HEK293 (cell line): ENCODE measurements around the gene BAIAP3.

Source experiments
- CTCF ChIA-PET: fragments of 350-600 bp; formaldehyde crosslinking; extraction: SDS; loops from one replicate; lab custom pipeline; 2021; ENCODE audit warnings: antibody characterized with exemption; lab: Yijun Ruan, JAX
- POLR2A ChIA-PET: fragments of 300-600 bp; formaldehyde crosslinking; extraction: SDS; loops from one replicate; lab custom pipeline; 2020; ENCODE audit warnings: antibody characterized with exemption, inconsistent platforms; lab: Yijun Ruan, JAX
- H3K27ac ChIP-seq: fragments of 200-500 bp; sonication (Bioruptor generic); 2 replicates; pipeline ENCODE4 v1.5.1; 2014; ENCODE audit warnings: low read depth, low read length, control low read depth, inconsistent platforms; ENCODE audit errors: extremely low read depth
- H3K36me3 ChIP-seq, 2 experiments: fragments of 200-500 bp in 1 of 2; sonication (Bioruptor generic) in 1 of 2; 1 replicate in 1 of 2; 2 replicates in 1 of 2; pipeline ENCODE4 v1.5.1; 2014 to 2017; ENCODE audit warnings: inconsistent platforms in 2 of 2, low read length in 2 of 2; ENCODE audit not compliant: control insufficient read depth in 2 of 2, insufficient read depth in 1 of 2
- H3K4me1 ChIP-seq: fragments of 200-500 bp; sonication (Bioruptor generic); 2 replicates; pipeline ENCODE4 v1.5.1; 2014; ENCODE audit warnings: mild to moderate bottlenecking, low read length, inconsistent platforms; ENCODE audit not compliant: control insufficient read depth, insufficient read depth
- H3K4me3 ChIP-seq: 2 replicates; pipeline ENCODE4 v1.5.1; 2011; ENCODE audit warnings: low read depth, mild to moderate bottlenecking, control low read depth, low read length, moderate library complexity
- H3K9me3 ChIP-seq: fragments of 200-500 bp; sonication (Bioruptor generic); 2 replicates; pipeline ENCODE4 v1.5.1; 2014; ENCODE audit warnings: low read depth, low read length, inconsistent platforms; ENCODE audit not compliant: control insufficient read depth, insufficient read depth
- KLF16 ChIP-seq: fragments of 450-650 bp; formaldehyde crosslinking; IDR thresholded peaks from 2 replicates; pipeline ENCODE4 v1.5.1; 2017; ENCODE audit warnings: missing biosample characterization, missing genetic modification characterization
- SCRT2 ChIP-seq: fragments of 450-650 bp; formaldehyde crosslinking; IDR thresholded peaks from 2 replicates; pipeline ENCODE4 v1.5.1; 2016; ENCODE audit warnings: missing biosample characterization, missing genetic modification characterization
- ZBTB11 ChIP-seq: fragments of 450-650 bp; formaldehyde crosslinking; conservative IDR thresholded peaks from 2 replicates; pipeline ENCODE4 v1.5.1; 2016; ENCODE audit warnings: low read depth, missing biosample characterization, missing genetic modification characterization
- ZFP41 ChIP-seq: fragments of 450-650 bp; formaldehyde crosslinking; IDR thresholded peaks from 2 replicates; pipeline ENCODE4 v1.5.1; 2016; ENCODE audit warnings: missing biosample characterization, missing genetic modification characterization, borderline replicate concordance
- ZNF132 ChIP-seq: fragments of 450-650 bp; formaldehyde crosslinking; IDR thresholded peaks from 2 replicates; pipeline ENCODE4 v1.5.1; 2017; ENCODE audit warnings: missing biosample characterization, missing genetic modification characterization, borderline replicate concordance
- ZNF600 ChIP-seq: fragments of 450-650 bp; formaldehyde crosslinking; IDR thresholded peaks from 2 replicates; pipeline ENCODE4 v1.5.1; 2016; ENCODE audit warnings: missing biosample characterization, missing genetic modification characterization
- ZNF645 ChIP-seq: fragments of 450-650 bp; formaldehyde crosslinking; IDR thresholded peaks from 2 replicates; pipeline ENCODE4; 2016; ENCODE audit warnings: missing biosample characterization, missing genetic modification characterization
- ZNF785 ChIP-seq: fragments of 450-650 bp; formaldehyde crosslinking; IDR thresholded peaks from 2 replicates; pipeline ENCODE4 v1.5.1; 2016; ENCODE audit warnings: missing biosample characterization, missing genetic modification characterization
- TF ChIP-seq, protein P1 (sequence below): fragments of 450-650 bp; formaldehyde crosslinking; IDR thresholded peaks from 2 replicates; pipeline ENCODE4 v1.5.1; 2016; ENCODE audit warnings: missing biosample characterization, missing genetic modification characterization
- TF ChIP-seq, protein P2 (sequence below): fragments of 450-650 bp; formaldehyde crosslinking; IDR thresholded peaks from 2 replicates; pipeline ENCODE4 v1.5.1; 2016; ENCODE audit warnings: missing biosample characterization, missing genetic modification characterization
- TF ChIP-seq, protein P3 (sequence below): fragments of 450-650 bp; formaldehyde crosslinking; IDR thresholded peaks from 2 replicates; pipeline ENCODE4 v1.5.1; 2016; ENCODE audit warnings: missing biosample characterization, missing genetic modification characterization

BAIAP3 gene

GRCh38 chr16:1340730-1341494, 7.5 kb downstream of the BAIAP3 start:
- Histone ChIP-seq H3K4me1 (peaks cover 4% of the 10 kb centered on the region; the same call in 1 of the 2 replicates), H3K9me3 (no peaks in the 10 kb centered on the region), H3K27ac (no peak overlapping the region), H3K36me3 (no peaks in the 10 kb centered on the region), H3K4me3 (no peak overlapping the region)
- TF ChIP-seq, protein P1, sequence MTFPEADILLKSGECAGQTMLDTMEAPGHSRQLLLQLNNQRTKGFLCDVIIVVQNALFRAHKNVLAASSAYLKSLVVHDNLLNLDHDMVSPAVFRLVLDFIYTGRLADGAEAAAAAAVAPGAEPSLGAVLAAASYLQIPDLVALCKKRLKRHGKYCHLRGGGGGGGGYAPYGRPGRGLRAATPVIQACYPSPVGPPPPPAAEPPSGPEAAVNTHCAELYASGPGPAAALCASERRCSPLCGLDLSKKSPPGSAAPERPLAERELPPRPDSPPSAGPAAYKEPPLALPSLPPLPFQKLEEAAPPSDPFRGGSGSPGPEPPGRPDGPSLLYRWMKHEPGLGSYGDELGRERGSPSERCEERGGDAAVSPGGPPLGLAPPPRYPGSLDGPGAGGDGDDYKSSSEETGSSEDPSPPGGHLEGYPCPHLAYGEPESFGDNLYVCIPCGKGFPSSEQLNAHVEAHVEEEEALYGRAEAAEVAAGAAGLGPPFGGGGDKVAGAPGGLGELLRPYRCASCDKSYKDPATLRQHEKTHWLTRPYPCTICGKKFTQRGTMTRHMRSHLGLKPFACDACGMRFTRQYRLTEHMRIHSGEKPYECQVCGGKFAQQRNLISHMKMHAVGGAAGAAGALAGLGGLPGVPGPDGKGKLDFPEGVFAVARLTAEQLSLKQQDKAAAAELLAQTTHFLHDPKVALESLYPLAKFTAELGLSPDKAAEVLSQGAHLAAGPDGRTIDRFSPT (tag by site-specific recombination) = peak; percentile 77; the same call in 1 of the 2 replicates
- peak; percentile 71 for TF ChIP-seq SCRT2 (tag by site-specific recombination)
- TF ChIP-seq, protein P2, sequence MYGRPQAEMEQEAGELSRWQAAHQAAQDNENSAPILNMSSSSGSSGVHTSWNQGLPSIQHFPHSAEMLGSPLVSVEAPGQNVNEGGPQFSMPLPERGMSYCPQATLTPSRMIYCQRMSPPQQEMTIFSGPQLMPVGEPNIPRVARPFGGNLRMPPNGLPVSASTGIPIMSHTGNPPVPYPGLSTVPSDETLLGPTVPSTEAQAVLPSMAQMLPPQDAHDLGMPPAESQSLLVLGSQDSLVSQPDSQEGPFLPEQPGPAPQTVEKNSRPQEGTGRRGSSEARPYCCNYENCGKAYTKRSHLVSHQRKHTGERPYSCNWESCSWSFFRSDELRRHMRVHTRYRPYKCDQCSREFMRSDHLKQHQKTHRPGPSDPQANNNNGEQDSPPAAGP (tag by site-specific recombination) = no peak
- no peak for TF ChIP-seq ZNF645 (tag by site-specific recombination)
- 0 out of 2 replicates have a peak, but pooled peaks have one; percentile 21 for TF ChIP-seq ZNF600
- ChIA-PET CTCF (no interaction called here), POLR2A (no interaction called here)

DNA sequence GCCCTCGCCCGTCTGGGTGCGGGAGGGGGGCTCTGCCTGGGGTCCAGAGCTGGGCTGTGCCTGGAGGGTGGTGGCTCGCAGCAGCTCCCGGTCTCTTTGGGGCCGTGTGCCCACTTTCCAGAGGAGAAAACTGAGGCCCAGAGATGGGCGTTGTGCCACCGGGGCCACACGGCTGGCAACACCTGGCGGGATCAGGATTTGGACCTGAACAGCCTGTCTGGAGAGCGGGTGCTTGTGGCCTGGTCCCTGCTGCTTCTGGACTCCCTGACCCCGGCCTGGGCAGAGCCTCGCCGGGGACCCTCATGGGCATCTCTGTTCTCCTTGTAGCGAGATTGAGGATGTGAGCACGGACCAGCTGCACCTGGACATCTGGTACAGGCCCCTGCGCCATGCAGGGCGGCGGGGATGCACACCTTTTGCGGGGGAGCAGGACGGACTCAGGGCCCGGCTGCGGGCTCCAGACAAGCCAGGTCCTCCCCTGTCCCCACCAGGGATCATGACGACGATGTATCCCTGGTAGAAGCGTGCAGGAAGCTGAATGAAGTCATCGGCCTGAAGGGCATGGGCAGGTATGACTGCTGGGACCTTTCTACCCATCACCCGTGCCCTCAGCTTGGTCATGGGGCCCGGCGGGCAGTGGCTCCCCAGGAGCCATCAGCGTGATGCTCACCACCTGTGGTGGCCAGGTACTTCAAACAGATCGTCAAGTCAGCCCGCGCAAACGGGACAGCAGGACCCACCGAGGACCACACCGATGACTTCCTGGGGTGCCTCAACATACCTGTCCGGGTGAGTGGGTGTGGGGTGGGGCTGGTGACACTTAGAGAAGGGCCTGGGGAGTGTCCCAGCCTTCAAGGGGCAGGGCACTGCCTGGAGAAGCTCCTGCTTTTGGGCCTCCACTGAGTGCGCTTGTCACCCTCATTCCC, 8.3 kb downstream of the BAIAP3 start:
- Histone ChIP-seq H3K9me3 (no peaks in the 10 kb centered on the region), H3K4me3 (no peak overlapping the region), H3K27ac (no peak overlapping the region), H3K36me3 (no peaks in the 10 kb centered on the region), H3K4me1 (peaks cover 4% of the 10 kb centered on the region; the same call in 1 of the 2 replicates)
- TF ChIP-seq ZNF785 (tag by site-specific recombination) (no peak), ZBTB11 (tag by site-specific recombination) (no peak), ZFP41 (tag by site-specific recombination) (no peak), KLF16 (no peak), ZNF132 (tag by site-specific recombination) (no peak)
- TF ChIP-seq, protein P1 (tag by site-specific recombination) = peak; percentile 9; the same call in 1 of the 2 replicates
- TF ChIP-seq, protein P3, sequence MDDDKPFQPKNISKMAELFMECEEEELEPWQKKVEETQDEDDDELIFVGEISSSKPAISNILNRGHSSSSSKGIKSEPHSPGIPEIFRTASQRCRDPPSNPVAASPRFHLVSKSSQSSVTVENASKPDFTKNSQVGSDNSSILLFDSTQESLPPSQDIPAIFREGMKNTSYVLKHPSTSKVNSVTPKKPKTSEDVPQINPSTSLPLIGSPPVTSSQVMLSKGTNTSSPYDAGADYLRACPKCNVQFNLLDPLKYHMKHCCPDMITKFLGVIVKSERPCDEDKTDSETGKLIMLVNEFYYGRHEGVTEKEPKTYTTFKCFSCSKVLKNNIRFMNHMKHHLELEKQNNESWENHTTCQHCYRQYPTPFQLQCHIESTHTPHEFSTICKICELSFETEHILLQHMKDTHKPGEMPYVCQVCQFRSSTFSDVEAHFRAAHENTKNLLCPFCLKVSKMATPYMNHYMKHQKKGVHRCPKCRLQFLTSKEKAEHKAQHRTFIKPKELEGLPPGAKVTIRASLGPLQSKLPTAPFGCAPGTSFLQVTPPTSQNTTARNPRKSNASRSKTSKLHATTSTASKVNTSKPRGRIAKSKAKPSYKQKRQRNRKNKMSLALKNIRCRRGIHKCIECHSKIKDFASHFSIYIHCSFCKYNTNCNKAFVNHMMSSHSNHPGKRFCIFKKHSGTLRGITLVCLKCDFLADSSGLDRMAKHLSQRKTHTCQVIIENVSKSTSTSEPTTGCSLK (tag by site-specific recombination) = no peak
- POLR2A ChIA-PET = interaction anchor here (0.7 to 1.8 kb wide), 5 partner anchors 8 to 336 kb away, joined by 3 to 10 read pairs (median 4); partner anchors contain the start of genes BAIAP3, CRAMP1, IFT140 and UBE2I
- CTCF ChIA-PET = no interaction called here
